ENCODE measurements around the gene PHACTR4. TPM values are rescaled to one million over a fixed set of nuclear protein-coding genes. Genes with fewer than 3 reads are reported as not detected.

The PHACTR4 gene
- total and polyA plus RNA-seq, 12 donors = 12.0 to 44.8 (median 23.0) TPM

DNA sequence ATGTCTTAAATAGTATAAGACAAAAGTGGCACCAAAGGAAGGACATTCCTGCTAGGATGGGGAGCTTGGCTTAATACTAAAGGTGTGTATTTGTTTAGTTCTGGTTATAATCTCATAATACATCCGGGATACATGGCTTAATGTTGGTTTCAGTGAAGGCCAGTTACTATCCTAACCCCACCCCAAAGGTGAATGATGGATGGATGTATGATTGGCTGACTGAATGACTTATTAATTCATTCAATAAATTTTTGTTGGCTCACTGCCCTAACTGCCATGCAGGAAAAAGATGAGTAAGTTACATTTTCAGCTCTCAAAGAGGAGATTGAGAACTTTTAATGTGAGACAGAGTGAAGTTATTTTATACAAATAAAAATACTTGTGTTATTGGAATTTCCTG is 52.2 kb downstream of the PHACTR4 start:
- Histone ChIP-seq H3K27me3 (no peaks in the 10 kb centered on the region), H3K4me3 (no peak overlapping the region), H3K9me3 (replicated peaks in 1 of 3) (no peaks in the 10 kb centered on the region), H3K36me3 (replicated peaks in 1 of 2) (no peaks in the 10 kb centered on the region), H3K27ac (no peak overlapping the region), H3K4me1 (replicated peaks in 1 of 2) (peaks cover 14 to 16% of the 10 kb centered on the region in 2 donors)
- TF ChIP-seq, protein P1, sequence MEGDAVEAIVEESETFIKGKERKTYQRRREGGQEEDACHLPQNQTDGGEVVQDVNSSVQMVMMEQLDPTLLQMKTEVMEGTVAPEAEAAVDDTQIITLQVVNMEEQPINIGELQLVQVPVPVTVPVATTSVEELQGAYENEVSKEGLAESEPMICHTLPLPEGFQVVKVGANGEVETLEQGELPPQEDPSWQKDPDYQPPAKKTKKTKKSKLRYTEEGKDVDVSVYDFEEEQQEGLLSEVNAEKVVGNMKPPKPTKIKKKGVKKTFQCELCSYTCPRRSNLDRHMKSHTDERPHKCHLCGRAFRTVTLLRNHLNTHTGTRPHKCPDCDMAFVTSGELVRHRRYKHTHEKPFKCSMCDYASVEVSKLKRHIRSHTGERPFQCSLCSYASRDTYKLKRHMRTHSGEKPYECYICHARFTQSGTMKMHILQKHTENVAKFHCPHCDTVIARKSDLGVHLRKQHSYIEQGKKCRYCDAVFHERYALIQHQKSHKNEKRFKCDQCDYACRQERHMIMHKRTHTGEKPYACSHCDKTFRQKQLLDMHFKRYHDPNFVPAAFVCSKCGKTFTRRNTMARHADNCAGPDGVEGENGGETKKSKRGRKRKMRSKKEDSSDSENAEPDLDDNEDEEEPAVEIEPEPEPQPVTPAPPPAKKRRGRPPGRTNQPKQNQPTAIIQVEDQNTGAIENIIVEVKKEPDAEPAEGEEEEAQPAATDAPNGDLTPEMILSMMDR (IDR thresholded peaks at IDR 0.05) = no peak
- TF ChIP-seq POLR2A (IDR thresholded peaks at IDR 0.05) = no peak
- DNase-seq = no peak
- 76 to 94% (median 83%) methylated on average over 1 of the region's 1 CpG for WGBS, 4 donors
- intact Hi-C loops (cut with DNase I) = no loop called here

DNA sequence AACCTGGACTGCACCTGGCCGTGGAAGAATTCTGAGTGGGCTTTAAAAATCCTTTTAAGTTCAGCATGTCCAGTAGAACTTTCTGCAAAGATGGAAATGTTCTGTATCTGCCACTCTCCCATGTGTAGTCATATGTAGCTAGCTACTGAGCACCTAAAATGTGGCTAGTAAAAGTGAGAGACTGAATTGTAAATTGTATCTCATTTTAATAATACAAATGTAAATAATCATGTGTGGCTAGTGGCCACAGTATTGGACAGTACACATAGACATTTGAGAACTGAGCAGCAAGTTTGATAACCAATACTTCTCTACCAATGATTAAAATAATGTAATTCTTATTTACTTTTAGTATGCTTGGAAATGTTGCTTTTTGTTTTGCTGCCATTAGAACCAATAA is 57.3 kb downstream of the PHACTR4 start:
- intact Hi-C loops (cut with DNase I) = no loop called here
- no peaks in the 10 kb centered on the region for H3K9me3 ChIP-seq (replicated peaks in 1 of 3)
- TF ChIP-seq, protein P1 (IDR thresholded peaks at IDR 0.05) = no peak
- no peak for TF ChIP-seq POLR2A (IDR thresholded peaks at IDR 0.05)
- H3K4me3 ChIP-seq = no peak overlapping the region
- H3K36me3 ChIP-seq (replicated peaks in 1 of 2) = no peaks in the 10 kb centered on the region
- no peaks in the 10 kb centered on the region for H3K4me1 ChIP-seq (replicated peaks in 1 of 2)
- 86 to 100% (median 95%) methylated on average over 1 of the region's 1 CpG for WGBS, 4 donors
- H3K27me3 ChIP-seq = no peaks in the 10 kb centered on the region
- DNase-seq = no peak
- H3K27ac ChIP-seq = no peak overlapping the region

DNA sequence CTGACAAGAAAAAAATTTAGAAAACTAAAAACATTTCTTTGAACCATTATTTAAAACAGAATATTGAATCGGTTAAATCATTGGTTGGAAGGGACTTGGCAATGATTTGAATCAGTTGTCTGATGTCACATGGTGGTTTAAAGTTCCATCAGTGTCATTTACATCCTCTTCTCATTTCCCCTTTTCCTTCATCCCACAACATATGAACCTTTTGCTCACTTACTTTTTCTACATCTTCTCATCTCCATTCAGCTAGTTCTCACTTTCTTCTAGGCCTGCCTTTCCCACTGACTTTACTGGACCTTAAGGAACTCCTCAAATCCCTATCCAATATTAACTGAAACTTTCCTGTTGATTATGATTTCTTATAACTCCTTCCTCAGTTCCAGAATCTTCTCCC is 58.5 kb downstream of the PHACTR4 start:
- H3K4me1 ChIP-seq (replicated peaks in 1 of 2) = no peaks in the 10 kb centered on the region
- intact Hi-C loops (cut with DNase I) = no loop called here

DNA sequence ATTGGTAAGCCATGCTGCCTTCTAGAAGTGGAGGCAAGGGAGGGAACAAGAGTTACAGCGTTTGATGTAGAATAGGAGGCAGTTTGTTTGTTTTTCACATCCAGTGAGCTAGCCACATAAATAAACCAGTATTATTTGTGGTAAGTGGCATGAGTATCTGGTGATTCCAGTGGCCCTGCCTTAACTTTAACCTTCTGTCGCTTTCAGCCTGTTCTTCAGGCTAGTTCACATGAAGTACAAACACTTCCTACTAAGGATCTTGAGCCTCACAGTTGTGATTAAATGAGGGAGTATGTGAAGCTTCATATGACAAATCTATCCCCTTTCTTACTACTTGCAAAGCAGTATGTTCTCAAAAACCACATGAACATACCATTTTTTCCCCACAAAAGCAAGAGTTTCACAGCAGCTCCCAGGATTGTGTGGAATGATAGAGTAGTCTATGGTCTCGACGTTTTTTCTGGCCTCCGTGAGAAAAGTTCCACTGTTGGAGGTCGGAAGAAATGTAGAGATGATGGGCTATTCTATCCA is 59.5 kb downstream of the PHACTR4 start:
- no peak for TF ChIP-seq POLR2A (IDR thresholded peaks at IDR 0.05)
- TF ChIP-seq, protein P1 (IDR thresholded peaks at IDR 0.05) = no peak
- intact Hi-C loops (cut with DNase I) = no loop called here
- 91 to 94% (median 92%) methylated on average over 6 of the region's 6 CpGs for WGBS, 4 donors
- Histone ChIP-seq H3K9me3 (replicated peaks in 1 of 3) (no peaks in the 10 kb centered on the region), H3K27ac (no peak overlapping the region), H3K4me1 (replicated peaks in 1 of 2) (no peaks in the 10 kb centered on the region), H3K4me3 (no peak overlapping the region), H3K36me3 (replicated peaks in 1 of 2) (no peaks in the 10 kb centered on the region), H3K27me3 (no peaks in the 10 kb centered on the region)
- DNase-seq = no peak

More for the DNA sequence above, 58.5 kb downstream of the PHACTR4 start:
- no peaks in the 10 kb centered on the region for H3K9me3 ChIP-seq (replicated peaks in 1 of 3)
- TF ChIP-seq, protein P1 (IDR thresholded peaks at IDR 0.05) = no peak
- no peak for TF ChIP-seq POLR2A (IDR thresholded peaks at IDR 0.05)
- no peak overlapping the region for H3K27ac ChIP-seq
- H3K36me3 ChIP-seq (replicated peaks in 1 of 2) = no peaks in the 10 kb centered on the region
- 77 to 88% (median 80%) methylated on average over 1 of the region's 1 CpG for WGBS, 4 donors
- H3K4me3 ChIP-seq = no peak overlapping the region
- DNase-seq = no peak
- H3K27me3 ChIP-seq = no peaks in the 10 kb centered on the region

Measured in adrenal gland (tissue), 12 donors.